Stimulated activated CD8-positive, alpha-beta memory T cell treated with anti-CD3 and anti-CD28 coated beads, Interleukin-4, amount 100 ng/mL, for 48 hours (primary cell): ENCODE results near the gene PRKD1.
"Not testable (repeated sequence)": the region's sequence is repeated elsewhere in the genome, so short reads cannot be mapped to it uniquely, and the experiment has no call there.

ENCODE experiments used
- DNase-seq: peaks from one replicate; pipeline ENCODE4 v3.0.0-alpha.2; 2020

PRKD1 gene

GRCh38 chr14:29900609-29901350 lies 26.9 kb downstream of the PRKD1 start:
- no peak for DNase-seq

GRCh38 chr14:29898470-29898869 lies 29.2 kb downstream of the PRKD1 start:
- DNase-seq = no peak

GRCh38 chr14:29897181-29897580 lies 30.5 kb downstream of the PRKD1 start:
- DNase-seq = no peak

GRCh38 chr14:29896354-29896821 lies 31.3 kb downstream of the PRKD1 start:
- DNase-seq = no peak

GRCh38 chr14:29895591-29896083 lies 32.0 kb downstream of the PRKD1 start:
- no peak for DNase-seq

- no peak for DNase-seq
Observed at GRCh38 chr14:29893989-29894388, 33.7 kb downstream of the PRKD1 start.

GRCh38 chr14:29892327-29892726 lies 35.3 kb downstream of the PRKD1 start:
- DNase-seq = no peak

GRCh38 chr14:29885988-29886387 lies 41.7 kb downstream of the PRKD1 start:
- DNase-seq = no peak

GRCh38 chr14:29868000-29868399 lies 59.6 kb downstream of the PRKD1 start:
- DNase-seq = no peak

- no peak for DNase-seq
Observed at GRCh38 chr14:29865299-29865698, 62.3 kb downstream of the PRKD1 start.

- no peak for DNase-seq
Observed at GRCh38 chr14:29861996-29862395, 65.7 kb downstream of the PRKD1 start.

GRCh38 chr14:29858299-29858698 lies 69.3 kb downstream of the PRKD1 start:
- no peak for DNase-seq

GRCh38 chr14:29857551-29857950 lies 70.1 kb downstream of the PRKD1 start:
- DNase-seq = no peak

- DNase-seq = no peak
Observed at GRCh38 chr14:29856516-29856915, 71.1 kb downstream of the PRKD1 start.

GRCh38 chr14:29853691-29854090 lies 74.0 kb downstream of the PRKD1 start:
- not testable (repeated sequence) for DNase-seq

GRCh38 chr14:29853272-29853671 lies 74.4 kb downstream of the PRKD1 start:
- DNase-seq = no peak

- DNase-seq = no peak
Observed at GRCh38 chr14:29851397-29851796, 76.2 kb downstream of the PRKD1 start.

GRCh38 chr14:29847056-29847380 lies 80.6 kb downstream of the PRKD1 start:
- no peak for DNase-seq

- no peak for DNase-seq
Observed at GRCh38 chr14:29846339-29847055, 81.2 kb downstream of the PRKD1 start.

- no peak for DNase-seq
Observed at GRCh38 chr14:29843981-29844380, 83.7 kb downstream of the PRKD1 start.

- no peak for DNase-seq
Observed at GRCh38 chr14:29842228-29842627, 85.4 kb downstream of the PRKD1 start.

- not testable (repeated sequence) for DNase-seq
Observed at GRCh38 chr14:29840369-29840892, 87.2 kb downstream of the PRKD1 start.

GRCh38 chr14:29839691-29840090 lies 88.0 kb downstream of the PRKD1 start:
- not testable (repeated sequence) for DNase-seq

GRCh38 chr14:29838752-29839151 lies 88.9 kb downstream of the PRKD1 start:
- DNase-seq = no peak
